CD4-positive, alpha-beta T cell treated with Interleukin-17A for 4 hours (primary cell): ENCODE measurements around the gene FANCC.

Experiments
- DNase-seq: peaks from one replicate; pipeline ENCODE4 v3.0.0-alpha.2; 2020; ENCODE audit warnings: mixed read lengths

The FANCC gene

DNA sequence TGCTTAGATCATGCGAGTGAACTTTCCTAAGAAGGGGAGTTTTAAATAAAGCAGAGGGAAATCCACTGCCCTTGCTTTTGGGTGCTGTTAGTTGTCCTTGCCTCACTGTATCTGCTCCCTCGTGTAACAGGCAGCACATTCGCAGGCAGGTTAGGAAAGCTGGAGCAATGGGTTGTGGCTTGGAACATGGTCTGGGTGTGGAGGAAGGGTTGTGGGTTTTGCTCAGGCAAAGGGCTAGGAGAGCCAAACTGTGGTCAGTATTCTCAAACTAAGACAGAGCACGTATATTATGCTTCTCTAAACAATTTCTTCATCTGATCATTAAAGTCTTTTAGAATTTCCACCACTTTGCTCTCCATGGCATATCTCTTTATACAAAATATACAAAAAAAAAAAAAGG, 135.7 kb downstream of the FANCC start:
- DNase-seq: no peak

DNA sequence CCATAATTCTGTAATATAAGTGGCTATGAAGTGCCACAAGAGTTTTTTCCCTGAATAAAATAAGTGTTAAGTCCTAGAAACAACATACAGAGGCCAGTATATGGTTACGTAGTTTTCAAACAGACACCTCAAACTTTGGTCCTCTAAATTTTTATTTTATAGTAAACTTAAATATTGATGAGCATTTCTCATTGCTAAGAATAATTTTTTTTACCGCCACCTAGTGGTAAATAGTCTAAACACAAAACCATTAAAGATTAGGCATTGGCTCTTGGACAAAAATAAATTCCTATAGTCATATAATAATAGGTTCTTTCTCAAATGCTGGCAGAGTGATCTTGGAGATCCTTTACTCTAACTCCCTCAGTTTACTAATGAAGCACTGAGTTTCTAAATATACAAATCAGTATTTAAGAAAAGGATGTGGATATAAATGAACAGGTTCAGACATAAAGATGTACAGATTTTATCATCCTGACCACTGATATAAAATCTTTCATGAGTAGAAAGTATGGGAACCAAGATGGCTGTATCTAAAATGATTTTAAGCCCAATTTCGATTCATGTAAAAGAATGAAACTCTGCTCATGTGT, 136.2 kb downstream of the FANCC start:
- DNase-seq: no peak

DNA sequence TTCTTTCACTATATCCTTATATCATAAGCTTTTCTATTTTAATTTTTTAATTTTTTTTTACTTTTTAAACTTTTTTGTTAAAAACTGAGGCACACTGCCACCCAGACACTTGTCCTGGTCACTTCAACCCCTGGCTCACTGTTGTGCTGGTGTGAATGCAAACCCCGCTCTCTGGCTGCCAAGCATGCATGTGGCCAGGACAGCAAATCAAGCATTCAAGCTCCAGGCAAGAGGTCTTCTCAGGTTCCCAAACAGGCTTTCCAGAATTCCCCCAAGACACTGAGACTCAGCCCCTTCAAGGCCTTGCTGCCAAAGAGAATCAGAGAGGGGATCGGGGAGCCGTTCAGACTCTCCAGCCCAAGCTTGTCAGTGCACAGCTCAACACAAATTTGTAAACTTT, 139.9 kb downstream of the FANCC start:
- DNase-seq: no peak

DNA sequence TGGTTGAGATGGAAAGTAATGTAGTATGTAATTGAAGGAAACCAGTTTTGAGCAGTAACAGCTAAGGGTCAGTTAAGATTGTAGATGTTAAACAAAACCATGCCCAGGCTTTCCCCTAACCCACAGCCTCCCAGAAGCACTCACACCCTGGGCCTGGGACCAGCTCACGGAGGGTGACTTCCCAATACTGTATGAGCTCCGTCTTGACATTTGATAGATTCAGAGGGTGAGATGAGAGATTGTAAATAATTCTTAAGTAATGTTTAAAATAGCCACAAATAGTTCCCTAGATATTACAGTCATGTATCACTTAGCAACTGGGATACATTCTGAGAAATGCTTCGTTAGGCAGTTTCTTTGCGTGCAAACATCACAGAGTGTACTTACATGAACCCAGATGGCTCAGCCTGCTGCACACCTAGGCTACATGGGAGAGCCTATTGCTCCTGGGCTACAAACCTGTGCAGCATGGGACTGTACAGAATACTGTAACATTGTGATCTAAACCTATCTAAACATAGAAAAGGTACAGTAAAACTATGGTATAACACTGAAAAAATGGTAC, 140.7 kb downstream of the FANCC start:
- no peak for DNase-seq

DNA sequence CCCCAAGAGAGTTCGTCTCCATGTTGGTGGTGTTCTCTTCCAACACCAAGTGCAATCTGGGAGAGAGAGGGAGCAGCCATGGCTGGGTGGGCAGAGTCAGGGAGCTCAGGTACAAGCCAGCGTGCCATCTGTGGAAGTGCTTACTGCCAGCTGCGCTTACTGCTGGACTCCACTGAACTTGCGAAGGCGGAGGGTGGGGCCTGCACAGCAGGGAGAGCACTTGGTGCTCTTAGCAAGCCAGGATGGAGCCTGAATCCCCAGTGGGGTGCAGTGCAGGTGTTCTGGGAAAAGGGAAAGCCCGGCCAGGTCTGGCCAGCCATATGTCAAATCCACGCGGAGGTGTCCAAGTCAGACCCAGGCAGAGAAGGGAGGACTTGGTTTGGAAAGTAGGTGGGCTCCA, 142.0 kb downstream of the FANCC start:
- no peak for DNase-seq

DNA sequence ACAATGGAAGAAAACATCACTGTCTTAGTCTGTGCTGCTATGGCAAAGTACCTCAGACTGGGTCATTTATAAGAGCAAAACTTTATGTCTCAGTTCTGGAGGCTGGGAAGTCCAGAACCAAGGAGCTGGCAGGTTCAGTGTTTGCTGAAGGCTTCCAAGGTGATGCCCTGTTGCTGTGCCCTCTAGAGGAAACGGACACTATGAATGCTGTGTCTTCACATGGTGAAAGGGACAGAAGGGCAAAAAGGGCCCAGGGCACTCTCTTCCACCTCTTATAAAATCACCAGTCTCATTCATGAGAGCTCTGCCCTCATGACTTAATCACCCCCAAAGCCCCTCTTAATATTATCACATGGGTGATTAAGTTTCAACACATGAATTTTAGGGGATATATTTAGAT, 143.5 kb downstream of the FANCC start:
- DNase-seq: no peak

DNA sequence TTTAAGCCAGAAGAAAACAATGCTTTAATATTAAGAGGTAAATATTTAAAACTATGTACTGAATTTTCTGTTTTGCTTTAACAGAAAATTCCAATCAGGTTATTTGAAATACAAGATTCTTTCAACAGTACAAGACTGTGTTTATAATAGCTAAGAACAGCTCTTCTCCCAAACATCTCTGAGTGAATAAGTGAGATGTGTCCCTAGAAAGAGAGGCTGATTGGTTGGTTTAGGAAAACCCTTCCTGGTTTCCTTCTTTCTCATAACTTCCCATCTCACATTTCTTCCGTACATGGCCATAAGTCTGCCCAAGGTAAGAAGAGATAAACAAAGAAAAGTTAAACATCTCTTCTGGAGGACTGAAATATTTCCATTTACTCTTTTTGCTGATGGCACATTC, 145.9 kb downstream of the FANCC start:
- DNase-seq: no peak

DNA sequence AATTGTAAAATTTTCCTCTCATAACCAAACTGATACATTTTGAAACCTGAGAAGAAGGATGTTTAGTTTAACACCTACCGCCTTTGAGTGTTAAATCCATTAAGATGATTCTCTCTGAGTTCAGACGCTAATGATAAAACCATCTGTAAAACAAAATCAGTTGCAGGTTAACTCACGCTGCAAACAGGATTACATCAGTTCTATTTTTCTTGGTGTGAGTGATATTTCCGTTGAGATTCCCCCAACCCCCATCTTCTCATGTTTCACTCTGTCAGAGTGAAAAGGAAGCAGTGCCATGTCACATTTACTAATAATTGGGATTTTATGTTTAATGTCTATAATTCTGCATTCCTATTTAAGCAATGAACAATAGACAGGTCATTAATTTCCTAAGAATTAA, 146.5 kb downstream of the FANCC start:
- DNase-seq: no peak

DNA sequence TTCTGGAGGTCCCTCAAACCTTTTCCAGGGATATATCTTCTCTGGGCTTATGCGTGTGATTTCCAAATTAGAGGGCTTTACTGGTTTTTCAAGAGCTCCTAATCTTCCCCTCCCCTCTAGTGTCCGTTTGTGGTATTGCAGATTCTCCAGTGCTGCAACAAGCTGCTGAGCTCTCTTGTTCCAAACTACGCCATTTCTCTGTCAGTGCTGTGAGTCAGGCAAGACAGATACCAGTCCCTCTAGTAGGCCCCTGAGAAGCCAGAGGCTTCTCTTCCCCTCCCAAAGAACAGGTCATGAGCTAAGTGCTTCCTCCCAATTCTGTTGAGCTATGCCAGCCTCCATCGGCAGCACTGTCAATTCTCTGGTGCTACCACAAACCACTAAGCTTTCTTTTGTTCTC, 149.5 kb downstream of the FANCC start:
- peak; percentile 50 for DNase-seq

DNA sequence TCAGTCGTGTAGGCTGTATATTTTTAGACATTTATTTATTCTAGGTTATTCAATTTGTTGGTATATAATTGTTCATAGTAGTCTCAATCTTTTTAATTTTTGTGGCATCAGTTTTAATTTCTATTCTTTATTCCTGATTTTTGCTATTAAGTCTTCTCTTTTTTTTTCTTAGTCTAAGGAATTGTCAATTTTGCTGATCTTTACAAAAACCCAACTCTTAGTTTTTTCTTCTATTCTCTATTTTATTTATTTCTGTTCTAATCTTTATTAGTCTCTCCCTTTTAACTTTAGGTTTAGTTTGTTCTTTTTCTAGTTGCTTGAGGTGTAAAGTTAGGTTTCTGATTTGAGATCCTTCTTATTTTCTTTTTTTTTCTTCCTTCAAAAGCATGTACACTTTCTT, 152.5 kb downstream of the FANCC start:
- no peak for DNase-seq

DNA sequence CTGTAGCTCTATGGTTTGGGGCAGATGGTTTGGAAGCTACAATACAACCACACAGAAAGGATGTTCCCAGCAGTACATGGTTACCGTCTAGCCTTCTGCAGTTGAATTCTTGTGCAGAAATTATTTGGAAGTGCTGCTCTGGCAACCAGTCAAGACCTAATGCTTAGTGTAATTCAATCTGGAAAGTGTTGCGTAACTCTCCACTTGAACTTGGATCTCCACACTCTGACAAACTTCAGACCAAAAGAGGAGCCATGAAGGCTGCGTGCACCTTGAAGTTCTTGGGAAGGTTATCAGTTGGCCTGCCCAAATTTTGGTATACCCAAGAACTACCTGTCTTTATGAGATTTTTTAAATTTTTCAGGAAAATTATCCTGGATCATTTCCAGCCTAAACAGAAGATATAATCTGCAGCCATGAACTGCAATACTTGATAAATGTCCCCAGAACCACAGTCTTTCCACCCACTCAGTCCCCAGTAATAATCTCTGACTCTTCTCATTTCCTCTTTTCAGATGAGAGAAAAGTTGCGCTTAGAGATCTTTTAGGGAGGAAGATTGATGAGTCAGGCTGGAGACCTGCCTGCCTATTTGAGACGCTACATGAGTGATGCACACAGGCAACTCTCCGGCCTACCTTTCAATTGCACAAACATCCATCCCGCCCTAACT, 159.9 kb downstream of the FANCC start:
- DNase-seq: no peak

DNA sequence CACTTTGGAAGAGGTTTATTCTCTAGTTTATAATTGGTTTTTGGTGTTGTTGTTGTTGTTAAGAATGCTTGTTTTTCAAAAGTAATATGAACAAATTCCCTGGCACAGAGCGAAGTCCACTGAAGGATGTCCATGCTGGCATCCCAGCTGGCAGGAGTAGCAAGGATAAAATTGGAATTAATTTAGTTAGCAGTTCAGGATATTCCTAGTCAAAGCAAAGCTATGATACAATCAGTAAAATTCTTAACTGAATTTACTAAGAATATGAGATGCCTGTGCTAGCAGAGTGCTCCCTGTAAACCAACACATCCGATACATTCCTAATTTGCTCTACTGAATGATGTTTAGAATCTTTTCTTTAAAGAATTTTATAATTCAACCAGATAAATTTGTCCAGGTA, 161.4 kb downstream of the FANCC start:
- DNase-seq: no peak

DNA sequence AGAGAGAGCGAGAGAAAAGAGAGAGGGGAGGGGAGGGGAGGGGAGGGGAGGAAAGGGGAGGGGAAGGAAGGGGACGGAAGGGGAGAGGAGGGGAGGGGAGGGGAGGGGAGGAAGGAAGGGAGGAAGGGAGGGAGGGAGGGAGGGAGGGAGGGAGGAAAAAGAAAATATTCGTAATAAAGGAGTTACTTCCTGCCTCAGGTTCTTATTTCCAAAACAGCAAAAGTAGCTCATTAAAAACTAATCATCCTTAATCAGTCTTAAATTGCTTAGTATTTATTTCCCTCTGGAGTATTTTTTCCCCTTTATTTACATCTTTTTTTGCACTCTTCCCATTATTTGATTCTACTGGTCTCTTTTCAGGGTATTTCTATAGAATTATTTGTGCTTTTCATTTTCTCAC, 162.3 kb downstream of the FANCC start:
- no peak for DNase-seq

DNA sequence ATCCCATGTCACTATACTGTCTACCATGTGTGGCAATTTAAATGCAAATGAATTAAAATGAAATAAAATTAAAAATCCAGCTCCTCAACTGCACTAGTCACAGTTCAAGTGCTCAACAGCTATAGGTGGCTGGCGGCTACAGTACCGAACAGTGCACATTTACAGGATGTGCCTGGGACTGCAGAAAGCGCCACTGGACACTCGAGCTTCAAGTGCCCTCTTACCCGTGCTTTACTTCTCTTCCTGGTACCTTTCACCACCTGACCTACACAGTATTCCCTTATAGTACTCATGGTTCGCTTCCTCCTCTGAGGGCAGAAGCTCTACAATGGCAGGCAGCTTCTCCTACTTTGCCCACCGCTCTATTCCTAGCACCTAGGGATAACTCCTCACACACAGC, 166.6 kb downstream of the FANCC start:
- no peak for DNase-seq

DNA sequence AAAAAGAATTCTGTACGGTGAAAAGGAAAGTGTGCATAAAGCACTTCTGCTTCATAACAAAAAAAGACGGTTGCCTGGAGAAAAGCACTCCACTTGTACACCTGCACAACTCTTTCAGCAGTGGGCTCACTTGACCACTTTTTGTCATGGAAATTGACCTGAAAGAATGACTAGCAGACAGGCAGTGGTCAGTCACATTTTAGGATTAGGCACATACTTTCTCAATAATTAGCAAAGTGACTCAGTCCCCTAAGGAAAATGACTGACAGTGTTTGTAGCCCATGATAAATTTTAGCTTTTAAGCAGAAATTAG, 169.3 kb downstream of the FANCC start:
- DNase-seq: no peak

DNA sequence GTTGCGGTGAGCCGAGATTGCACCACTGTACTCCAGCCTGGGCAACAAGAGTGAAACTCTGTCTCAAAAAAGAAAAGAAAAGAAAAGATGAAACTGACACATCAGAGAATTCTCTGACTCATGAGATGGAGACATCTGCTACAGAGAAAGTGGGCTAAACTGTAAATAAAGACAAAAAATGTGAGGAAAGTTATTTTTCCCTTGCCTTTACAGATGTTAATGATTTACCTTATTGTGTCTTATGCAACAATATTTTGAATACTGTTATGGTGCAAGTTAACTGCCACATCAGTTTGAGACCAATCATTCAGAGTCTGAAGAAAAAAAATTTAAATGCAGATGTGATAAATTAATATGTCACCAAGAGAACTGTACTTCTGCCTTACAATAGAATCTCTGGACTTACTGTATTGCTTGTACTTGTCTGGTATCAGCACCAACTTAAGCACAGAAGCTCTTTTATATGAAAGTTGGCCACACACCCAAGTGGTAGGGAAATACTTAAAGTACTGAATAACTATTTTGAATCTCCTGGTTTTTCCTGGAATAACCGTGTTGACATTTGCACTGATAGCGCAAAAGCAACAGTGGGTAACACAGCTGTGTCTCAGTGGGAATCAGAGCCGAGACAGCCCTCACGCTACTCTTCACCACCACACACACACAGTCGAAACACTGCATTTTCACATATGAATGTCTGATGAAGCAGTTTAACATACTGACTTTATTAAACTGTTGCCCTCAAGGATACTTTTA, 169.9 kb downstream of the FANCC start:
- DNase-seq: no peak

DNA sequence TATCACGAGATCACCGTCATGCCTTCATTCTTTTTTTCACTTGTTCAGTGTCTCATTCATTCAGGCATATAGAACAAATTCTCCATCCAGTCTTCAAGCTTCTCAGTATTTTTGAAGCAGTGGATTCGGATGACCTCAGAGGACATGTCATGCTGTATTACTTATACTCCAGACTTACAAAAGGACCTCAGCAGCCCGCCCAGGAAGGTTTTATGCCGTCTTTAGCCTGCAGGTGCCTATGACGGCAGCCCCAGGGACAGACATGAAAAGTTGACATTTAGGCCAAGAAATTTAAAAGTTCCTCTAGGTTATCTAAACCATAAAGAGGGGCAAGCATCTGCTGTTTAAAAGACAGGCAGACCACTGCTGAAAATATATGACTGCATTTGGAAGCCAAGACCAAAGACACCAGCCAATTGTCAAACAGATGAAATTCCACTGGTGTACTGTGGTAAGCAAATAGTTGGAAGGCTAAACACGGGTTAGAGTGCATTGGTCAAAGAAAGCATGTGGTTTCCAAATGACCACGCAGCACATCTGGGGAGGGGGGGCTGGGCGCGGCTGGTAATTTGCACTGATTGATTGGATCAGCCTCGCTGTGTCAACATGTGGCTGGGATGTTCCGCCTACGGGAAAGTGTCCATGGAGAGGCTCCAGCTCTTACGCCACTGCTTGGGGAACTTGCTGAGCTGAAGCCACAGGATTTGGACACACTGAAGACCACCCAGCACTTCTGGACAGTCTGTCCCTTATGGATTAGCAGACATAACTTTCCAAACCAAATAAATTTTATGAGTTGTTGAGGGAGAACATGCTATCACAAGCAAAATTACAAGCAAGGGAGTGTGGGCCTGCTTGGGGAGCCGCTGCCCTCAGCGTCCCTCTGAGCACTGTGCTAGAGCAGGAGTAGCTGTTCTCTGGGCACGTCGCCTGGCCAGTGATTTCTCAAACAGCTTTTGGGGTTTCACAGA, 173.6 kb downstream of the FANCC start:
- DNase-seq: no peak

DNA sequence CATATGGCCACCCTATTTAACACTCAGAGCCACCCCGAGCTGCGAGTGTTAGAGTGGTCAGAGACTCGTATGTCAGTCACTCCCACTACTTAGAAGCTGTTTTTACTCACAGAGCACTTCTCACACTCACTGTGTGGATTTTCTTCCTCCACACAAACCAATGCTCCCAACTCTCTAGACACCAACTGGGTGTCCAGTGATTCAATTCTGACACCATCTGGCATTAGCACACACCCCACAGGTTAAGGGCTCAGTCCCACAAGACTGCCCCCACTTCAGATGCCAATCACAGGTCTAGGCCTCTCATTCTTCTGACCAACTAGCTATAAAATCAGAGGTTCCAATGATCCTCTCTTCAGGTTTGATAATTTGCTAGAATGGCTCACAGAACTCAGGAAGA, 174.8 kb downstream of the FANCC start:
- DNase-seq: no peak

DNA sequence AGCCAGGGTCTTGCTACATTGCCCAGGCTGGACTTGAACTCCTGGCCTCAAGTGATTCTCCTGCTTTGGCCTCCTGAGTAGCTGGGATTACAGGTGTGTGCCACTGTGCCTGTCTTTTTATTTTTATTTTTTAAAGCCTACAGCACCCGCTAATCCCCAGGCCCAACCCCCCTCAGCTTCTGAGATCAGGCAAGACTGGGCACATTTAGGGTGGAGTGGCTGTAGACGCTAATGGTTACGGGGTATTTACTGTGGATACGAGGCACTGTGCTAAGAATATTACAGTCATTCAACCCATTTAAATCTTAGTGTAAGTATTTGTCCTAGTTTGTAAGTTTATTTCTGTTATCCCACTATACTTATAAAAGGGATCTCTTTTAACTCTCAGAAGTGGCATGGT, 175.2 kb downstream of the FANCC start:
- DNase-seq: no peak

DNA sequence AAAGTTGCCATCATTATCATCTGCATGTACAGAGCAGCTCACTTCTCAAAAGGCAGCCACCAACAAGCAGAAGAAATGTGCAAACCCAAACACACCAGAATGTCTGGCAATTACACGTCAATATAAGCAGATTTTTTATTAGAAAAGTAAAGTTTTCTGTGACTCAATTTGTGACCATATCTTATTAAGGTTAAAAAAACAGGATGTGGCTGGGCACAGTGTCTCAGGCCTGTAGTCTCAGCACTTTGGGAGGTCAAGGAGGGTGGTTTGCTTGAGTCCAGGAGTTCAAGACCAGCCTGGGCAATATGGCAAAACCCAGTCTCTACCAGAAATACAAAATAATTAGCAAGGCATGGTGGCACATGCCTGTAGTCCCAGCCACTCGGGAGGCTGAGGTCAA, 176.7 kb downstream of the FANCC start:
- DNase-seq: no peak

DNA sequence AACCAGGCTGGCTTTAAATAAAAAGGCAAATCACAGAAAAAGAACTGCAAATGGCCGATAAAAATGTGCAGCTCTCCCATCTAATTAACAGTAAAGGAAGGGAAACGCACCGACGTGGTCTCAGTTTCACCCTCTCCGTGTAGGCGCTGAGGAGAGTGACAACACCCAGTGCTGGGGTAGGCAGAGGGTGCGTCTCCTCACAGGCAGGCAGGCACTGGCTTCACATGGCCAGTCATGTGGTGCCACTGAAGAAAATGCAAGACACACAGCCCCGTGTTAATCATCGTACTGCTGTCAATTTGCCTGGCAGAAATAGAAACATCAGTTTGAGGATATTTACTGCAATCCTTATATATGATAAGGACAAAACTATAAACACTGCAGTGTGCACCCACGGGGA, 178.4 kb downstream of the FANCC start:
- DNase-seq: no peak

DNA sequence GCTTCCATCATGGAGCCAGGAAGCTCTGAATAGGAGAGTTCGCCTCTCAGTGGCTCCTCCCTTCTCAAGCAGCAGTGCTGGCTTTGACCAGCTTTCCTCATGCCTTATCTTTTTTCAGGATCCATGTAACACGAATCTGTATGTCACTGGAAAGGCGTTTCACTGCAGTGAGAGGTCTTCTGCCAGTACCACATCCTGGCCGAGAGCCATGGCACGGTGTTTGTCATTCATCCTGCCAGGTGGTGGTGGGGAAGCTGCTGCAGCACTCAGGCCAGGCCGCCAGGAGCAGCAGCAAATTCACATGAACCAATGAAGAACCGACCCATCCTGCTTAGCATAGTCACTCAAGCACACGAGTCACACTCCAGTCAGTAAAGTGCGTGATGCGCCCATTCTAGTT, 179.0 kb downstream of the FANCC start:
- no peak for DNase-seq

DNA sequence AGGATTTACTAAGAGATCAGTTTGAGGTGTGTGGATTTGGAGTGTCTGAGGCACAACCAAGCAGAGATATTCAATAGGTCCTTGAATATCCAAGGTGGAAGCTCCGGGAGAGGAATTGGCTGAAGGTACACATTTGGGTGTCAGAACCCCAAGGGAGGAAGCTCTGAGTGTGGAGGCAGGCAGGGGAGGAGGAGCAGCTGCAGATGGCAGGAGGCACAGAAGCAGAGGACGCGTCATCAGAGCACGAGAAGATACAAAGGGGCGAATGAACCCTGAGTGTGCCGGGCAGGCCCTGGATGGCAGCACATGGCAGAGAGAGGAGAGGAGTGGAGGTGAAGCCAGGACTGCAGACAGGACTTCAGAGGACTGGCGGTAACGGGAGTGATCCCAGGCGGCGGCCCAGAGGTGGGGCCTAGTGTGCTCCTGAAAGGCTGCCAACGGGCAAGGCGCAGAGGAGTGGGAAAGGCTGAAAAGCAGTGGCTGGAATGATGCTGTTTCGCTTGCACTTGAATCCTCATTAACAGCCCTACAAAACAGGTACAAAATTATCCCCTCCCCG, 179.8 kb downstream of the FANCC start:
- DNase-seq: no peak
